K562 (cell line): Measurements from ENCODE around the gene CYB5D1. TPM values are rescaled to one million over a fixed set of nuclear protein-coding genes. Genes with fewer than 3 reads are reported as not detected.
A peak's percentile ranks its signal among the peaks of the same experiment; 100 is the strongest.

Source experiments
- ARID3A ChIP-seq: IDR thresholded peaks from 2 replicates; pipeline ENCODE4 v1.6.1; 2012; ENCODE audit warnings: low read depth, low read length, improper control_type of control experiment, borderline replicate concordance
- DPF2 ChIP-seq: fragments of 450-650 bp; IDR thresholded peaks from 2 replicates; pipeline ENCODE4 v1.6.1; 2016
- EGR1 ChIP-seq: fragments of 450-650 bp; conservative IDR thresholded peaks from 2 replicates; pipeline ENCODE4 v1.6.1; 2017; ENCODE audit warnings: mild to moderate bottlenecking
- FOXA3 ChIP-seq, 2 experiments: fragments of 450-650 bp in 1 of 2; sonication (generic) in 1 of 2; formaldehyde crosslinking; IDR thresholded peaks in 1 of 2; conservative IDR thresholded peaks in 1 of 2; 2 replicates each; pipeline versions ENCODE4 v1.4.0 to v1.8.0; 2020 to 2022; ENCODE audit warnings: mild to moderate bottlenecking in 2 of 2, missing genetic modification reagents in 1 of 2
- HDAC1 ChIP-seq, 2 experiments: fragments of 450-650 bp; IDR thresholded peaks; 2 replicates each; pipeline ENCODE4 v1.6.1; 2016 to 2017; ENCODE audit warnings: inconsistent platforms in 1 of 2, mild to moderate bottlenecking in 1 of 2, moderate library complexity in 1 of 2
- HDGF ChIP-seq: fragments of 450-650 bp; IDR thresholded peaks from 2 replicates; pipeline ENCODE4 v1.6.1; 2016
- KLF1 ChIP-seq: fragments of 450-650 bp; IDR thresholded peaks from 2 replicates; pipeline ENCODE4 v1.6.1; 2016; ENCODE audit warnings: missing genetic modification characterization, missing compliant biosample characterization
- MCM2 ChIP-seq: fragments of 450-650 bp; IDR thresholded peaks from 2 replicates; pipeline ENCODE4 v1.6.1; 2017; ENCODE audit warnings: low read depth, mild to moderate bottlenecking
- MEIS2 ChIP-seq: fragments of 450-650 bp; IDR thresholded peaks from 2 replicates; pipeline ENCODE4 v1.6.1; 2014; ENCODE audit warnings: mild to moderate bottlenecking; ENCODE audit not compliant: partially characterized antibody
- MXI1 ChIP-seq: IDR thresholded peaks from 2 replicates; pipeline ENCODE4 v1.6.1; 2011; ENCODE audit warnings: low read depth, mild to moderate bottlenecking, improper control_type of control experiment, low read length
- NCOA2 ChIP-seq, 2 experiments: fragments of 450-650 bp; IDR thresholded peaks; 2 replicates each; pipeline ENCODE4 v1.6.1; 2018; ENCODE audit warnings: mild to moderate bottlenecking in 2 of 2, moderate library complexity in 1 of 2; ENCODE audit not compliant: partially characterized antibody in 2 of 2
- NRF1 ChIP-seq, 2 experiments: fragments of 450-650 bp; IDR thresholded peaks in 1 of 2; conservative IDR thresholded peaks in 1 of 2; 2 replicates each; pipeline ENCODE4 v1.6.1; 2014; ENCODE audit warnings: mild to moderate bottlenecking in 2 of 2
- RBFOX2 ChIP-seq: fragments of 200-400 bp; formaldehyde crosslinking; IDR thresholded peaks from 2 replicates; pipeline ENCODE4 v1.6.1; 2017; ENCODE audit warnings: low read depth, mild to moderate bottlenecking, low read length, moderate library complexity
- RBM14 ChIP-seq: fragments of 200-400 bp; formaldehyde crosslinking; IDR thresholded peaks from 2 replicates; pipeline ENCODE4 v1.6.1; 2018; ENCODE audit warnings: low read depth, mild to moderate bottlenecking, low read length, moderate library complexity, borderline replicate concordance; ENCODE audit not compliant: insufficient read depth
- SRF ChIP-seq, 2 experiments: fragments of 250-450, 450-650 bp in 1 of 2; sonication (Bioruptor Pico) in 1 of 2; sonication (generic) in 1 of 2; formaldehyde crosslinking; IDR thresholded peaks; 2 replicates each; pipeline versions ENCODE4 v1.5.0 to v1.5.1; 2020 to 2022; ENCODE audit warnings: mild to moderate bottlenecking in 1 of 2, missing genetic modification reagents in 1 of 2
- ZBTB1 ChIP-seq: sonication (generic); formaldehyde crosslinking; IDR thresholded peaks from 2 replicates; pipeline ENCODE4 v1.8.1; 2023; ENCODE audit warnings: missing genetic modification reagents, low read depth, mild to moderate bottlenecking, borderline replicate concordance
- ZNF780A ChIP-seq: fragments of 250-450 bp; sonication (Bioruptor Pico); IDR thresholded peaks from 2 replicates; pipeline ENCODE4 v1.5.0; 2021; ENCODE audit warnings: mild to moderate bottlenecking
- polyA plus RNA-seq, 8 experiments: library from polyadenylated mRNA; depleted of rRNA in 4 of 8; stranded (reverse) in 5 of 8; unstranded in 3 of 8; fragments of >200 nt; fragmentation: Nextera tagmentation in 2 of 8; fragmentation: Illumina TruSeq in 1 of 8; extraction: Ambion mirVana in 2 of 8; extraction: Trizol in 1 of 8; gene quantifications; 2 replicates each; pipeline versions ENCODE4 v1.2.1 to v1.2.3, GENCODE V29; 2011 to 2014; ENCODE audit warnings: inconsistent platforms in 1 of 8, missing spikeins in 1 of 8
- total RNA-seq, 7 experiments: library from RNA; depleted of rRNA in 6 of 7; stranded (reverse); fragments of >200 nt in 6 of 7; fragmentation: Illumina TruSeq in 2 of 7; extraction: Trizol in 2 of 7; gene quantifications; 2 replicates each; pipeline versions ENCODE4 v1.2.1 to v1.2.3, GENCODE V29; 2011 to 2021; ENCODE audit warnings: low replicate concordance in 1 of 7
- TF ChIP-seq, protein P1 (sequence below): fragments of 450-650 bp; IDR thresholded peaks from 2 replicates; pipeline ENCODE4 v1.6.1; 2017; ENCODE audit warnings: mild to moderate bottlenecking, moderate library complexity
- TF ChIP-seq, protein P2 (sequence below), 2 experiments: fragments of 250-450 bp in 1 of 2; fragments of 450-650 bp in 1 of 2; sonication (Bioruptor Pico) in 1 of 2; IDR thresholded peaks; 2 replicates each; pipeline versions ENCODE4 v1.6.1 to v1.8.0; 2016 to 2021; ENCODE audit warnings: mild to moderate bottlenecking in 2 of 2, moderate library complexity in 2 of 2, missing compliant biosample characterization in 1 of 2, missing genetic modification characterization in 1 of 2
- TF ChIP-seq, protein P3 (sequence below): fragments of 450-650 bp; IDR thresholded peaks from 2 replicates; pipeline ENCODE4 v1.6.1; 2018; ENCODE audit not compliant: partially characterized antibody

CYB5D1 gene
- total and polyA plus RNA-seq, 9 of the 15 experiments (the other 6 are each of a cell fraction or from before 2014, with no cell fraction given), result 2.4 to 7.9 (median 5.7) TPM

- TF ChIP-seq DPF2 (0 out of 2 replicates have a peak, but pooled peaks have one; percentile 5), MXI1 (no peak), NRF1 (conservative IDR thresholded peaks at IDR 0.05 in 1 of 2, IDR thresholded peaks at IDR 0.05 in 1 of 2) (peak; percentile 95), FOXA3 (CRISPR knock-in tag; conservative IDR thresholded peaks at IDR 0.05 in 1 of 2, IDR thresholded peaks at IDR 0.05 in 1 of 2) (no peak), HDAC1 (IDR thresholded peaks at IDR 0.05) (0 out of 4 replicates have a peak, but pooled peaks of 1 of the 2 experiments have one; percentile 25), HDGF (no peak), KLF1 (tag) (no peak), RBM14 (no peak), NCOA2 (IDR thresholded peaks at IDR 0.05; ENCODE audit: partially characterized antibody in 2 of 2) (no peak), ZNF780A (CRISPR knock-in tag) (no peak), MEIS2 (peak; percentile 68), MCM2 (no peak), EGR1 (peak; percentile 32), ZBTB1 (CRISPR knock-in tag) (no peak), RBFOX2 (peak; percentile 58), ARID3A (peak; percentile 89), SRF (CRISPR knock-in tag; IDR thresholded peaks at IDR 0.05) (peak in 1 of 2 experiments; percentile 62; a peak in 1 of 4 replicates)
- TF ChIP-seq, protein P1, sequence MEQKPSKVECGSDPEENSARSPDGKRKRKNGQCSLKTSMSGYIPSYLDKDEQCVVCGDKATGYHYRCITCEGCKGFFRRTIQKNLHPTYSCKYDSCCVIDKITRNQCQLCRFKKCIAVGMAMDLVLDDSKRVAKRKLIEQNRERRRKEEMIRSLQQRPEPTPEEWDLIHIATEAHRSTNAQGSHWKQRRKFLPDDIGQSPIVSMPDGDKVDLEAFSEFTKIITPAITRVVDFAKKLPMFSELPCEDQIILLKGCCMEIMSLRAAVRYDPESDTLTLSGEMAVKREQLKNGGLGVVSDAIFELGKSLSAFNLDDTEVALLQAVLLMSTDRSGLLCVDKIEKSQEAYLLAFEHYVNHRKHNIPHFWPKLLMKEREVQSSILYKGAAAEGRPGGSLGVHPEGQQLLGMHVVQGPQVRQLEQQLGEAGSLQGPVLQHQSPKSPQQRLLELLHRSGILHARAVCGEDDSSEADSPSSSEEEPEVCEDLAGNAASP, result no peak
- TF ChIP-seq, protein P2, sequence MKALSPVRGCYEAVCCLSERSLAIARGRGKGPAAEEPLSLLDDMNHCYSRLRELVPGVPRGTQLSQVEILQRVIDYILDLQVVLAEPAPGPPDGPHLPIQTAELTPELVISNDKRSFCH (CRISPR knock-in tag; IDR thresholded peaks at IDR 0.05), result no peak
- TF ChIP-seq, protein P2 (tag; IDR thresholded peaks at IDR 0.05), result peak; percentile 47; the same call in 1 of the 2 replicates
- TF ChIP-seq, protein P3, sequence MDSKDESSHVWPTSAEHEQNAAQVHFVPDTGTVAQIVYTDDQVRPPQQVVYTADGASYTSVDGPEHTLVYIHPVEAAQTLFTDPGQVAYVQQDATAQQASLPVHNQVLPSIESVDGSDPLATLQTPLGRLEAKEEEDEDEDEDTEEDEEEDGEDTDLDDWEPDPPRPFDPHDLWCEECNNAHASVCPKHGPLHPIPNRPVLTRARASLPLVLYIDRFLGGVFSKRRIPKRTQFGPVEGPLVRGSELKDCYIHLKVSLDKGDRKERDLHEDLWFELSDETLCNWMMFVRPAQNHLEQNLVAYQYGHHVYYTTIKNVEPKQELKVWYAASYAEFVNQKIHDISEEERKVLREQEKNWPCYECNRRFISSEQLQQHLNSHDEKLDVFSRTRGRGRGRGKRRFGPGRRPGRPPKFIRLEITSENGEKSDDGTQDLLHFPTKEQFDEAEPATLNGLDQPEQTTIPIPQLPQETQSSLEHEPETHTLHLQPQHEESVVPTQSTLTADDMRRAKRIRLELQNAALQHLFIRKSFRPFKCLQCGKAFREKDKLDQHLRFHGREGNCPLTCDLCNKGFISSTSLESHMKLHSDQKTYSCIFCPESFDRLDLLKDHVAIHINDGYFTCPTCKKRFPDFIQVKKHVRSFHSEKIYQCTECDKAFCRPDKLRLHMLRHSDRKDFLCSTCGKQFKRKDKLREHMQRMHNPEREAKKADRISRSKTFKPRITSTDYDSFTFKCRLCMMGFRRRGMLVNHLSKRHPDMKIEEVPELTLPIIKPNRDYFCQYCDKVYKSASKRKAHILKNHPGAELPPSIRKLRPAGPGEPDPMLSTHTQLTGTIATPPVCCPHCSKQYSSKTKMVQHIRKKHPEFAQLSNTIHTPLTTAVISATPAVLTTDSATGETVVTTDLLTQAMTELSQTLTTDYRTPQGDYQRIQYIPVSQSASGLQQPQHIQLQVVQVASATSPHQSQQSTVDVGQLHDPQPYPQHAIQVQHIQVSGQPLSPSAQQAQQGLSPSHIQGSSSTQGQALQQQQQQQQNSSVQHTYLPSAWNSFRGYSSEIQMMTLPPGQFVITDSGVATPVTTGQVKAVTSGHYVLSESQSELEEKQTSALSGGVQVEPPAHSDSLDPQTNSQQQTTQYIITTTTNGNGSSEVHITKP, result peak; percentile 50
Measured at GRCh38 chr17:7887482-7888183, 29.8 kb downstream of the CYB5D1 start (continued).
